DMS53 (cell line): ENCODE results near the gene SLC43A3.

ENCODE experiments used
- DNase-seq: peaks from one replicate; lab custom pipeline; 2025; lab: John Stamatoyannopoulos, UW

The SLC43A3 gene

GRCh38 chr11:57427727-57428082 lies 784 bp upstream of the SLC43A3 start:
- no peak for DNase-seq

- DNase-seq: peak; percentile 44
Observed at GRCh38 chr11:57426439-57426928, 437 bp downstream of the SLC43A3 start.

- no peak for DNase-seq
Observed at GRCh38 chr11:57425565-57426438, 1.1 kb downstream of the SLC43A3 start.

GRCh38 chr11:57424792-57425564 lies 1.9 kb downstream of the SLC43A3 start:
- no peak for DNase-seq

GRCh38 chr11:57424137-57424791 lies 2.7 kb downstream of the SLC43A3 start:
- DNase-seq: no peak

GRCh38 chr11:57422669-57423068 lies 4.3 kb downstream of the SLC43A3 start:
- DNase-seq: no peak

GRCh38 chr11:57421805-57422204 lies 5.1 kb downstream of the SLC43A3 start:
- DNase-seq: no peak

GRCh38 chr11:57421066-57421465 lies 5.9 kb downstream of the SLC43A3 start:
- DNase-seq: no peak

GRCh38 chr11:57419146-57419545 lies 7.8 kb downstream of the SLC43A3 start:
- DNase-seq: no peak

- no peak for DNase-seq
Observed at GRCh38 chr11:57418131-57418530, 8.8 kb downstream of the SLC43A3 start.

- DNase-seq: no peak
Observed at GRCh38 chr11:57417056-57417455, 9.9 kb downstream of the SLC43A3 start.

GRCh38 chr11:57416436-57416835 lies 10.5 kb downstream of the SLC43A3 start:
- DNase-seq: no peak

GRCh38 chr11:57414612-57415212 lies 12.2 kb downstream of the SLC43A3 start:
- no peak for DNase-seq

- no peak for DNase-seq
Observed at GRCh38 chr11:57413681-57414080, 13.2 kb downstream of the SLC43A3 start.

- DNase-seq: no peak
Observed at GRCh38 chr11:57410287-57410686, 16.6 kb downstream of the SLC43A3 start.

GRCh38 chr11:57409321-57410100 lies 17.4 kb downstream of the SLC43A3 start:
- no peak for DNase-seq

- DNase-seq: no peak
Observed at GRCh38 chr11:57408771-57409170, 18.1 kb downstream of the SLC43A3 start.

- no peak for DNase-seq
Observed at GRCh38 chr11:57407941-57408475, 18.9 kb downstream of the SLC43A3 start.

GRCh38 chr11:57407010-57407920 lies 19.7 kb downstream of the SLC43A3 start:
- no peak for DNase-seq

- peak; percentile 12 for DNase-seq
Observed at GRCh38 chr11:57406337-57406904, 20.5 kb downstream of the SLC43A3 start.
